ENCODE results near the gene TNXB. TPM values are rescaled to one million over a fixed set of nuclear protein-coding genes. Genes with fewer than 3 reads are reported as not detected.
"Not testable (repeated sequence)": the region's sequence is repeated elsewhere in the genome, so short reads cannot be mapped to it uniquely, and the experiment has no call there.

TNXB gene
- total and polyA plus RNA-seq, 2 experiments from 2014 or later, result 2.0 to 6.0 TPM

- TF ChIP-seq, protein P1, sequence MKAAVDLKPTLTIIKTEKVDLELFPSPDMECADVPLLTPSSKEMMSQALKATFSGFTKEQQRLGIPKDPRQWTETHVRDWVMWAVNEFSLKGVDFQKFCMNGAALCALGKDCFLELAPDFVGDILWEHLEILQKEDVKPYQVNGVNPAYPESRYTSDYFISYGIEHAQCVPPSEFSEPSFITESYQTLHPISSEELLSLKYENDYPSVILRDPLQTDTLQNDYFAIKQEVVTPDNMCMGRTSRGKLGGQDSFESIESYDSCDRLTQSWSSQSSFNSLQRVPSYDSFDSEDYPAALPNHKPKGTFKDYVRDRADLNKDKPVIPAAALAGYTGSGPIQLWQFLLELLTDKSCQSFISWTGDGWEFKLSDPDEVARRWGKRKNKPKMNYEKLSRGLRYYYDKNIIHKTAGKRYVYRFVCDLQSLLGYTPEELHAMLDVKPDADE (IDR thresholded peaks at IDR 0.05), result no peak
- TF ChIP-seq CTCF (conservative IDR thresholded peaks at IDR 0.05; ENCODE audit: low read depth in 2 of 2), result no peak
- TF ChIP-seq CREB1 (CRISPR knock-in tag; IDR thresholded peaks at IDR 0.05; ENCODE audit: low read depth), result no peak
- no peak for TF ChIP-seq EZH2 (IDR thresholded peaks at IDR 0.05; ENCODE audit: low read depth, unreplicated experiment)
- TF ChIP-seq REST (IDR thresholded peaks at IDR 0.05; ENCODE audit: unreplicated experiment), result no peak
- TF ChIP-seq POLR2AphosphoS5 (IDR thresholded peaks at IDR 0.05; ENCODE audit: low read depth), result no peak
Observed at GRCh38 chr6:32069460-32069859, 39.7 kb downstream of the TNXB start (continued).

GRCh38 chr6:32068867-32069266 lies 40.3 kb downstream of the TNXB start:
- no peaks in the 10 kb centered on the region; the same call in 2 of the 3 replicates for H3K36me3 Mint-ChIP-seq (ENCODE audit: low read depth)
- no peaks in the 10 kb centered on the region for H3F3A ChIP-seq (replicated peaks; ENCODE audit: low read depth)
- H3K27me3 ChIP-seq (ENCODE audit: insufficient read depth), result no peaks in the 10 kb centered on the region
- ATAC-seq, result no peak
- H3K4me2 ChIP-seq, result no peak overlapping the region
- H3K27me3 Mint-ChIP-seq (ENCODE audit: insufficient read depth, low read depth, poor library complexity), result peaks cover 9% of the 10 kb centered on the region
- H3K27ac ChIP-seq (ENCODE audit: low read depth), result no peak overlapping the region
- no peaks in the 10 kb centered on the region for H3K9me2 ChIP-seq (ENCODE audit: insufficient read depth)
- TF ChIP-seq REST (IDR thresholded peaks at IDR 0.05; ENCODE audit: unreplicated experiment), result no peak
- H3K4me1 ChIP-seq (ENCODE audit: insufficient read depth), result no peaks in the 10 kb centered on the region; the same call in 1 of the 2 replicates
- no peaks in the 10 kb centered on the region for H4K20me1 ChIP-seq (replicated peaks; ENCODE audit: insufficient read depth)
- H3K36me3 ChIP-seq (ENCODE audit: insufficient read depth), result no peaks in the 10 kb centered on the region
- no peak overlapping the region for H3K27ac Mint-ChIP-seq
- H3K9me3 Mint-ChIP-seq, result no peaks in the 10 kb centered on the region
- H3K79me2 ChIP-seq (replicated peaks; ENCODE audit: insufficient read depth), result no peaks in the 10 kb centered on the region
- no peak overlapping the region for H3K4me3 ChIP-seq
- H3K4me3 Mint-ChIP-seq, result no peak overlapping the region
- no peak for DNase-seq (ENCODE audit: low spot score)
- H3K4me1 Mint-ChIP-seq, result peaks cover 20% of the 10 kb centered on the region
- H2AFZ ChIP-seq, result no peak overlapping the region

- peaks cover 18% of the 10 kb centered on the region for H3K4me1 Mint-ChIP-seq
- not testable (repeated sequence) for DNase-seq (ENCODE audit: low spot score); H3K4me1 ChIP-seq (ENCODE audit: insufficient read depth); H3K9me3 Mint-ChIP-seq; H3F3A ChIP-seq (replicated peaks; ENCODE audit: low read depth); H3K36me3 Mint-ChIP-seq (ENCODE audit: low read depth); H3K27ac ChIP-seq (ENCODE audit: low read depth); H3K4me2 ChIP-seq; ATAC-seq; H2AFZ ChIP-seq; H3K9me2 ChIP-seq (ENCODE audit: insufficient read depth); H3K36me3 ChIP-seq (ENCODE audit: insufficient read depth); H3K27ac Mint-ChIP-seq; H4K20me1 ChIP-seq (replicated peaks; ENCODE audit: insufficient read depth); H3K4me3 ChIP-seq; H3K4me3 Mint-ChIP-seq; H3K79me2 ChIP-seq (replicated peaks; ENCODE audit: insufficient read depth); H3K27me3 Mint-ChIP-seq (ENCODE audit: insufficient read depth, low read depth, poor library complexity); H3K27me3 ChIP-seq (ENCODE audit: insufficient read depth)
Observed at GRCh38 chr6:32068315-32068714, 40.8 kb downstream of the TNXB start.

DNA sequence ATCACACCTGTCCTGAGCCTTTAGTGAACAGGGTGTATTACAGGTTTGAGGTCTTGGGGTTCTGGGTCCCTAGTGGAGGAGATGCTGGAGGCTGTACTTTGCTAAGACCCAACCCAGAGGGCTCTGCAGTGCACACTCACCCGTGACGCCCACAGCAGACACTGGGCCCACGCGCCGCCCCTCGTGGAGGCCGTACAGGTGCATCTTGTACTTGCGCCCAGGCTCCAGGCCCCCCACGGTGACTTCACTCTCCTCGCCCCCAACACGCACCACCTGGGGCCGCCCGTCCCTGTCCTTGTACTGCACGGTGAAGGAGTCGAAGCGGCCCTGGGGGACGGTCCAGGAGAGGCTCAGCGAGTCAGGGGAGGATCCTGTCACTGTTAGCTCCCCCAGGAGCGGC lies 41.6 kb downstream of the TNXB start:
- H3K27ac Mint-ChIP-seq; H3K36me3 ChIP-seq (ENCODE audit: insufficient read depth); H3F3A ChIP-seq (replicated peaks; ENCODE audit: low read depth); H2AFZ ChIP-seq; H3K9me3 Mint-ChIP-seq; H3K4me3 Mint-ChIP-seq; H3K9me2 ChIP-seq (ENCODE audit: insufficient read depth); H3K36me3 Mint-ChIP-seq (ENCODE audit: low read depth); H3K27ac ChIP-seq (ENCODE audit: low read depth); H3K4me2 ChIP-seq; H4K20me1 ChIP-seq (replicated peaks; ENCODE audit: insufficient read depth); DNase-seq (ENCODE audit: low spot score); ATAC-seq; H3K4me1 ChIP-seq (ENCODE audit: insufficient read depth); H3K27me3 ChIP-seq (ENCODE audit: insufficient read depth); H3K27me3 Mint-ChIP-seq (ENCODE audit: insufficient read depth, low read depth, poor library complexity); H3K4me3 ChIP-seq; H3K79me2 ChIP-seq (replicated peaks; ENCODE audit: insufficient read depth): not testable (repeated sequence)
- H3K4me1 Mint-ChIP-seq, result peaks cover 13% of the 10 kb centered on the region
